Measurements from ENCODE around the gene SVOPL.

- no peak for TF ChIP-seq CTCF (IDR thresholded peaks at IDR 0.05; ENCODE audit: poor library complexity)
- TF ChIP-seq EZH2 (IDR thresholded peaks at IDR 0.05; ENCODE audit: borderline replicate concordance) = no peak
Measured at GRCh38 chr7:138745189-138745588, 44.0 kb upstream of the SVOPL start.

All from hepatocyte (in vitro differentiated cells).